Fibroblast of skin of abdomen (primary cell): Measurements from ENCODE around the gene SLC25A5.
"Not testable (repeated sequence)": the region's sequence is repeated elsewhere in the genome, so short reads cannot be mapped to it uniquely, and the experiment has no call there.

Experiments used
- DNase-seq: peaks from one replicate; pipeline ENCODE4 v3.0.0-alpha.2; 2013

Gene SLC25A5

GRCh38 chrX:119477812-119478232 is 9.6 kb downstream of the SLC25A5 start:
- DNase-seq, result peak; percentile 57

- no peak for DNase-seq
Measured at GRCh38 chrX:119478504-119478903, 10.3 kb downstream of the SLC25A5 start.

GRCh38 chrX:119479845-119480244 is 11.6 kb downstream of the SLC25A5 start:
- no peak for DNase-seq

- no peak for DNase-seq
Measured at GRCh38 chrX:119481323-119481801, 13.1 kb downstream of the SLC25A5 start.

GRCh38 chrX:119482041-119482440 is 13.8 kb downstream of the SLC25A5 start:
- no peak for DNase-seq

GRCh38 chrX:119482481-119483480 is 14.5 kb downstream of the SLC25A5 start:
- peak; percentile 45 for DNase-seq

- no peak for DNase-seq
Measured at GRCh38 chrX:119486745-119487144, 18.5 kb downstream of the SLC25A5 start.

GRCh38 chrX:119487766-119488165 is 19.5 kb downstream of the SLC25A5 start:
- not testable (repeated sequence) for DNase-seq

- peak; percentile 51 for DNase-seq
Measured at GRCh38 chrX:119488749-119489148, 20.5 kb downstream of the SLC25A5 start.

GRCh38 chrX:119489212-119490074 is 21.2 kb downstream of the SLC25A5 start:
- DNase-seq, result no peak

GRCh38 chrX:119492463-119492862 is 24.2 kb downstream of the SLC25A5 start:
- DNase-seq, result no peak

- not testable (repeated sequence) for DNase-seq
Measured at GRCh38 chrX:119493851-119494495, 25.7 kb downstream of the SLC25A5 start.

- DNase-seq, result no peak
Measured at GRCh38 chrX:119495734-119496726, 27.8 kb downstream of the SLC25A5 start.

- DNase-seq, result no peak
Measured at GRCh38 chrX:119497185-119497584, 28.9 kb downstream of the SLC25A5 start.

- no peak for DNase-seq
Measured at GRCh38 chrX:119500061-119500800, 32.0 kb downstream of the SLC25A5 start.

- no peak for DNase-seq
Measured at GRCh38 chrX:119501511-119502148, 33.4 kb downstream of the SLC25A5 start.

- peak; percentile 61 for DNase-seq
Measured at GRCh38 chrX:119502727-119503483, 34.7 kb downstream of the SLC25A5 start.

- peak; percentile 91 for DNase-seq
Measured at GRCh38 chrX:119503484-119503861, 35.2 kb downstream of the SLC25A5 start.

GRCh38 chrX:119505145-119505544 is 36.9 kb downstream of the SLC25A5 start:
- not testable (repeated sequence) for DNase-seq
